ENCODE measurements around the gene C6orf47. TPM values are rescaled to one million over a fixed set of nuclear protein-coding genes. Genes with fewer than 3 reads are reported as not detected.
"Not testable (repeated sequence)": the region's sequence is repeated elsewhere in the genome, so short reads cannot be mapped to it uniquely, and the experiment has no call there.

Gene C6orf47, protein sequence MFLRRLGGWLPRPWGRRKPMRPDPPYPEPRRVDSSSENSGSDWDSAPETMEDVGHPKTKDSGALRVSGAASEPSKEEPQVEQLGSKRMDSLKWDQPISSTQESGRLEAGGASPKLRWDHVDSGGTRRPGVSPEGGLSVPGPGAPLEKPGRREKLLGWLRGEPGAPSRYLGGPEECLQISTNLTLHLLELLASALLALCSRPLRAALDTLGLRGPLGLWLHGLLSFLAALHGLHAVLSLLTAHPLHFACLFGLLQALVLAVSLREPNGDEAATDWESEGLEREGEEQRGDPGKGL
- 18.8 TPM for total RNA-seq
- polyA plus RNA-seq, result 10 to 100 TPM; 24.2 to 30.5 (median 27.1) TPM

GRCh38 chr6:31660381-31661261, at the start of gene C6orf47:
Gene C6orf47, minus strand, starts transcription at chr6:31660778. Its CDS starts 831 bp downstream, at chr6:31659947.
- H3K4me1 Mint-ChIP-seq, result peaks cover 0 to 88% (median 58%) of the 10 kb centered on the region in 4 donors
- H3K9me3 ChIP-seq (ENCODE audit: control insufficient read depth in 2 of 2, low read length in 2 of 2), result no peaks in the 10 kb centered on the region
- H3K4me1 ChIP-seq (ENCODE audit: control insufficient read depth, insufficient read depth, low read length, poor library complexity, severe bottlenecking), result peaks cover 70% of the 10 kb centered on the region
- DNase-seq (peak; percentile 70 to 85 (median 72)), ATAC-seq (ENCODE audit: low read depth in 2 of 2) (peak; percentile 65 to 70)
- peak within 1 kb of the TSS; percentile 76 for H3K27ac ChIP-seq (ENCODE audit: insufficient read depth, low read length, poor library complexity, severe bottlenecking)
- no peaks in the 10 kb centered on the region for H3K9me3 Mint-ChIP-seq
- H3K4me3 ChIP-seq (ENCODE audit: low read depth, low read length), result peak within 1 kb of the TSS; percentile 90
- H3K4me3 Mint-ChIP-seq, result peak within 1 kb of the TSS; percentile 92 to 99 (median 96)
- H3K27ac Mint-ChIP-seq, result peak within 1 kb of the TSS; percentile 93 to 95 (median 94)
- H3K36me3 ChIP-seq (ENCODE audit: control insufficient read depth, insufficient read depth, low read length), result peaks cover 22% of the 10 kb centered on the region
- H3K27me3 ChIP-seq (ENCODE audit: control insufficient read depth, insufficient read depth, low read length), result no peaks in the 10 kb centered on the region
- H3K27me3 Mint-ChIP-seq, result no peaks in the 10 kb centered on the region
- peaks cover 17% of the 10 kb centered on the region for H3K36me3 Mint-ChIP-seq

- H3K9me3 Mint-ChIP-seq; H3K36me3 ChIP-seq (ENCODE audit: control insufficient read depth, insufficient read depth, low read length); H3K36me3 Mint-ChIP-seq; H3K27ac Mint-ChIP-seq; H3K27me3 ChIP-seq (ENCODE audit: control insufficient read depth, insufficient read depth, low read length); H3K4me3 ChIP-seq (ENCODE audit: low read depth, low read length); H3K4me3 Mint-ChIP-seq; H3K9me3 ChIP-seq (ENCODE audit: control insufficient read depth in 2 of 2, low read length in 2 of 2); H3K27ac ChIP-seq (ENCODE audit: insufficient read depth, low read length, poor library complexity, severe bottlenecking); DNase-seq; H3K27me3 Mint-ChIP-seq; ATAC-seq (ENCODE audit: low read depth in 2 of 2): not testable (repeated sequence)
- H3K4me1 Mint-ChIP-seq, result peaks cover 0 to 21% (median 9%) of the 10 kb centered on the region in 4 donors
- H3K4me1 ChIP-seq (ENCODE audit: control insufficient read depth, insufficient read depth, low read length, poor library complexity, severe bottlenecking), result peaks cover 11% of the 10 kb centered on the region
Observed at GRCh38 chr6:31709157-31709556, 48.6 kb upstream of the C6orf47 start.

GRCh38 chr6:31708224-31708623, 47.6 kb upstream of the C6orf47 start:
- no peak overlapping the region for H3K4me3 ChIP-seq (ENCODE audit: low read depth, low read length)
- no peak overlapping the region for H3K27ac ChIP-seq (ENCODE audit: insufficient read depth, low read length, poor library complexity, severe bottlenecking)
- H3K36me3 ChIP-seq (ENCODE audit: control insufficient read depth, insufficient read depth, low read length), result no peaks in the 10 kb centered on the region
- Mint-ChIP-seq H3K36me3 (no peaks in the 10 kb centered on the region), H3K4me3 (no peak overlapping the region), H3K27me3 (peaks cover 5% of the 10 kb centered on the region), H3K4me1 (peaks cover 0 to 26% (median 13%) of the 10 kb centered on the region in 4 donors), H3K27ac (no peak overlapping the region), H3K9me3 (no peaks in the 10 kb centered on the region)
- no peaks in the 10 kb centered on the region for H3K9me3 ChIP-seq (ENCODE audit: control insufficient read depth in 2 of 2, low read length in 2 of 2)
- no peak for ATAC-seq (ENCODE audit: low read depth in 2 of 2)
- no peaks in the 10 kb centered on the region for H3K27me3 ChIP-seq (ENCODE audit: control insufficient read depth, insufficient read depth, low read length)
- H3K4me1 ChIP-seq (ENCODE audit: control insufficient read depth, insufficient read depth, low read length, poor library complexity, severe bottlenecking), result peaks cover 19% of the 10 kb centered on the region
- DNase-seq, result no peak

- ATAC-seq (ENCODE audit: low read depth in 2 of 2) (no peak), DNase-seq (no peak)
- Histone ChIP-seq H3K9me3 (ENCODE audit: control insufficient read depth in 2 of 2, low read length in 2 of 2) (no peaks in the 10 kb centered on the region), H3K4me3 (ENCODE audit: low read depth, low read length) (no peak overlapping the region), H3K4me1 (ENCODE audit: control insufficient read depth, insufficient read depth, low read length, poor library complexity, severe bottlenecking) (peaks cover 20% of the 10 kb centered on the region), H3K27ac (ENCODE audit: insufficient read depth, low read length, poor library complexity, severe bottlenecking) (no peak overlapping the region), H3K36me3 (ENCODE audit: control insufficient read depth, insufficient read depth, low read length) (no peaks in the 10 kb centered on the region), H3K27me3 (ENCODE audit: control insufficient read depth, insufficient read depth, low read length) (no peaks in the 10 kb centered on the region)
- Mint-ChIP-seq H3K4me3 (no peak overlapping the region), H3K9me3 (no peaks in the 10 kb centered on the region), H3K27me3 (peaks cover 6% of the 10 kb centered on the region), H3K4me1 (peaks cover 0 to 29% (median 15%) of the 10 kb centered on the region in 4 donors), H3K27ac (no peak overlapping the region), H3K36me3 (no peaks in the 10 kb centered on the region)
Observed at GRCh38 chr6:31707701-31708100, 47.1 kb upstream of the C6orf47 start.

DNA sequence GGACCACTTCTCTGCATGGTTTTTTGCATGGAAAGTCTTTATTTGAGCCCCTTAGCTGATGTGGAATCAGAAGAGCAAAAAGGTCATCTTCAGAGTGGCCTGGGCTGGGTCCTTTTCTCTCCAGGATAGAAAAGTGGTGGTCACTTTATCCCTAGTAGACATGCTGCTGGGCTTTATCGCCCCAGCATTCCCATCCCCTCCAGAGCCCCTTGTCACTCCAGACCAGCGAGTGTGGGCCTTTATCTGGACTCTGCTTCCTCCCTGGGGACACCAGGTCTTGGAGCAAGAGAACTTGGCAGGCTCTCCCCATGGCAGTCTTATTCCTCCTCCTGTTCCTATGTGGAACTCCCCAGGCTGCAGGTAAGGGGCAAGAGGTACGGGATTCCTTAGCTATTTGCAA, 46.0 kb upstream of the C6orf47 start, which contains the start of gene LY6G6F:
TSS of gene LY6G6F (plus strand) at position 268 of the 400 bp plus-strand sequence. CDS start at position 309, 41 bp downstream.
- Histone ChIP-seq H3K36me3 (ENCODE audit: control insufficient read depth, insufficient read depth, low read length) (no peaks in the 10 kb centered on the region), H3K9me3 (ENCODE audit: control insufficient read depth in 2 of 2, low read length in 2 of 2) (no peaks in the 10 kb centered on the region), H3K27ac (ENCODE audit: insufficient read depth, low read length, poor library complexity, severe bottlenecking) (no peak within 1 kb of the TSS), H3K4me3 (ENCODE audit: low read depth, low read length) (no peak within 1 kb of the TSS), H3K4me1 (ENCODE audit: control insufficient read depth, insufficient read depth, low read length, poor library complexity, severe bottlenecking) (peaks cover 31% of the 10 kb centered on the region), H3K27me3 (ENCODE audit: control insufficient read depth, insufficient read depth, low read length) (no peaks in the 10 kb centered on the region)
- peak within 1 kb of the TSS in 1 of 3 donors; percentile 36 for H3K27ac Mint-ChIP-seq
- H3K9me3 Mint-ChIP-seq, result no peaks in the 10 kb centered on the region
- H3K36me3 Mint-ChIP-seq, result no peaks in the 10 kb centered on the region
- ATAC-seq (ENCODE audit: low read depth in 2 of 2) (no peak), DNase-seq (no peak)
- peaks cover 0 to 33% (median 24%) of the 10 kb centered on the region in 4 donors for H3K4me1 Mint-ChIP-seq
- H3K27me3 Mint-ChIP-seq, result peaks cover 6% of the 10 kb centered on the region
- peak within 1 kb of the TSS in 1 of 4 donors; percentile 32 for H3K4me3 Mint-ChIP-seq

GRCh38 chr6:31705931-31706330, 45.4 kb upstream of the C6orf47 start:
- Histone ChIP-seq H3K27me3 (ENCODE audit: control insufficient read depth, insufficient read depth, low read length) (no peaks in the 10 kb centered on the region), H3K9me3 (ENCODE audit: control insufficient read depth in 2 of 2, low read length in 2 of 2) (no peaks in the 10 kb centered on the region), H3K4me1 (ENCODE audit: control insufficient read depth, insufficient read depth, low read length, poor library complexity, severe bottlenecking) (peaks cover 32% of the 10 kb centered on the region), H3K36me3 (ENCODE audit: control insufficient read depth, insufficient read depth, low read length) (peaks cover 4% of the 10 kb centered on the region), H3K27ac (ENCODE audit: insufficient read depth, low read length, poor library complexity, severe bottlenecking) (no peak overlapping the region), H3K4me3 (ENCODE audit: low read depth, low read length) (no peak overlapping the region)
- Mint-ChIP-seq H3K36me3 (peaks cover 3% of the 10 kb centered on the region), H3K27ac (no peak overlapping the region), H3K9me3 (no peaks in the 10 kb centered on the region), H3K27me3 (peaks cover 6% of the 10 kb centered on the region), H3K4me3 (no peak overlapping the region), H3K4me1 (peaks cover 0 to 35% (median 25%) of the 10 kb centered on the region in 4 donors)
- ATAC-seq (ENCODE audit: low read depth in 2 of 2), result no peak
- no peak for DNase-seq

DNA sequence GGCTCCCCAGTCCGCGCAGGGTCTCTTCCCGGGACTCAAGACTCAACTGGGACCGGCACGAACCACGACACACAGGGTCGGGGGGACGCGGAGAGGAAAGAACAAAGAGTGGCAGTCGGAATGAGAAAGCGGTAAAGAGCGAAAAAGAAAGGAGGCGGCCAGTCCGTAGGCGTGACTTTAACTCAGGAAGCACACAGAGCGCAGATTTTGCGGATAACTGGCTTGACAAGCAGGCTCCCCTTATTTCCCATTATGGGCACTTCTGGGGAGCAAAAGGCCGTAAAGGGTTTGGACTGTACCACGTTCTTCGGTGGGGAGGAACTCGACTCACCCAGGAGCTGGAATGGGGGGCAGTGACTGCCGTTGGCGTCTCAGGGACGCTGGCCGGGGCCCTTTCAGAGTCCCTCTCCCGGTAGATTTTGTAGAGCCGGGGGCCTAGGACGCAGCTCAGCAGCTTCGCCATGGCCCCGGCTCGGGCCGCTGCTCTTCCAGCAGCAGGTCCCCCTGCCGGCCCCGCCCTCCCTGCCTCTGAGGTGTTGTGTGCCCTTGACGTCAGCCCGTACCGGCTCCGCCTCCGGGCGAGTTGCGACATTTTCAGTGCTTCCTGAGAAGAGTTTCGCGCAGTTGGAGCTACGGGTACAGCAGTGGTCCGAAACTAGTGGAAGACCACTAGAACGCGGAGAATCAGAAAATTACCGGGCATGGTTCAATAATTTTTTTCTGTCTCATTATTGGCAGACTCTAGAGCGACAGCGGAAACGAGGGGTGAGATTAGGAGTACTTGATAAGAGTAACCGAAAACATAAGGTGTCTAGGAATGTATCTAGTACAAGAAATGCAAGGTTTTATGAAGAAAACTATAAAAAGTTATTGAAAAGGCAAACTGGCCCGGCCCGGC, 42.5 kb upstream of the C6orf47 start, which contains the start of gene ABHD16A:
TSS of gene ABHD16A (minus strand) at position 506 of the 898 bp plus-strand sequence. CDS start at position 463, 43 bp downstream.
- no peaks in the 10 kb centered on the region for H3K27me3 ChIP-seq (ENCODE audit: control insufficient read depth, insufficient read depth, low read length)
- H3K9me3 ChIP-seq (ENCODE audit: control insufficient read depth in 2 of 2, low read length in 2 of 2), result no peaks in the 10 kb centered on the region
- peak within 1 kb of the TSS; percentile 98 to 99 (median 98) for H3K27ac Mint-ChIP-seq
- H3K4me1 ChIP-seq (ENCODE audit: control insufficient read depth, insufficient read depth, low read length, poor library complexity, severe bottlenecking), result peaks cover 32% of the 10 kb centered on the region
- no peaks in the 10 kb centered on the region for H3K9me3 Mint-ChIP-seq
- H3K4me3 Mint-ChIP-seq, result peak within 1 kb of the TSS; percentile 84 to 100 (median 98)
- peaks cover under 1 to 45% (median 31%) of the 10 kb centered on the region in 4 donors for H3K4me1 Mint-ChIP-seq
- peaks cover 7% of the 10 kb centered on the region for H3K36me3 Mint-ChIP-seq
- H3K36me3 ChIP-seq (ENCODE audit: control insufficient read depth, insufficient read depth, low read length), result peaks cover 10% of the 10 kb centered on the region
- H3K4me3 ChIP-seq (ENCODE audit: low read depth, low read length), result peak within 1 kb of the TSS; percentile 93
- H3K27me3 Mint-ChIP-seq, result peaks cover 6% of the 10 kb centered on the region
- ATAC-seq (ENCODE audit: low read depth in 2 of 2) (peak; percentile 94 to 97), DNase-seq (peak; percentile 95 to 99 (median 97))
- H3K27ac ChIP-seq (ENCODE audit: insufficient read depth, low read length, poor library complexity, severe bottlenecking), result peak within 1 kb of the TSS; percentile 98

All from CD4-positive, CD25-positive, alpha-beta regulatory T cell (primary cell).